ENCODE data around the gene RAB5A.
"Not testable (repeated sequence)": the region's sequence is repeated elsewhere in the genome, so short reads cannot be mapped to it uniquely, and the experiment has no call there.

The RAB5A gene

DNA sequence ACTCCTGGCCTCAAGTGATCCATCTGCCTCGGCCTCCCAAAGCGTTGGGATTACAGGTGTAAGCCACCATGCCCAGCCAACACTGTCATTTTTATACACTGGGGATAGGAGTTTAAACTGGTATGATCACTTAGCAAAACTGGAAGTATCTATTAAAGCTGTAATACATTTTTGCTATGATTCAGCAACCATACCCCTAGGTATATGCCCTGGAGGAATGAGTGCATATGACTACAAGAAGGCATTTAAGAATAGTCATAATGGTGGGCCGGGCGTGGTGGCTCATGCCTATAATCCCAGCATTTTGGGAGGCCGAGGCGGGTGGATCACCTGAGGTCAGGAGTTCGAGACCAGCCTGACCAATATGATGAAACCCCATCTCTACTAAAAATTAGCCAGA is 85.0 kb downstream of the RAB5A start:
- DNase-seq, result not testable (repeated sequence)

All from NCI-H446 treated with DMSO at 0.1 percent for 48 hours (cell line).